HEK293 (cell line): Measurements from ENCODE around the gene ZFP36.

ENCODE experiments used
- KLF1 ChIP-seq: fragments of 450-650 bp; formaldehyde crosslinking; IDR thresholded peaks from 2 replicates; pipeline ENCODE4 v1.5.1; 2016; ENCODE audit warnings: missing biosample characterization, missing genetic modification characterization
- KLF8 ChIP-seq: fragments of 450-650 bp; formaldehyde crosslinking; IDR thresholded peaks from 2 replicates; pipeline ENCODE4 v1.5.1; 2016; ENCODE audit warnings: missing biosample characterization, missing genetic modification characterization
- OSR2 ChIP-seq: fragments of 450-650 bp; formaldehyde crosslinking; IDR thresholded peaks from 2 replicates; pipeline ENCODE4 v1.5.1; 2016; ENCODE audit warnings: missing biosample characterization, missing genetic modification characterization
- SP2 ChIP-seq: fragments of 450-650 bp; formaldehyde crosslinking; IDR thresholded peaks from 2 replicates; pipeline ENCODE4 v1.5.1; 2016; ENCODE audit warnings: missing biosample characterization, missing genetic modification characterization
- SP7 ChIP-seq: fragments of 450-650 bp; formaldehyde crosslinking; IDR thresholded peaks from 2 replicates; pipeline ENCODE4 v1.5.1; 2016; ENCODE audit warnings: missing biosample characterization, missing genetic modification characterization
- YY1 ChIP-seq: fragments of 450-650 bp; formaldehyde crosslinking; IDR thresholded peaks from 2 replicates; pipeline ENCODE4 v1.5.1; 2018; ENCODE audit warnings: missing biosample characterization, missing genetic modification characterization
- ZFP37 ChIP-seq: fragments of 450-650 bp; formaldehyde crosslinking; IDR thresholded peaks from 2 replicates; pipeline ENCODE4 v1.5.1; 2016; ENCODE audit warnings: missing biosample characterization, missing genetic modification characterization
- ZFP69B ChIP-seq: fragments of 450-650 bp; formaldehyde crosslinking; IDR thresholded peaks from 2 replicates; pipeline ENCODE4 v1.5.1; 2016; ENCODE audit warnings: missing biosample characterization, missing genetic modification characterization
- ZNF10 ChIP-seq: fragments of 450-650 bp; formaldehyde crosslinking; IDR thresholded peaks from 2 replicates; pipeline ENCODE4 v1.5.1; 2017; ENCODE audit warnings: missing biosample characterization, missing genetic modification characterization
- ZNF202 ChIP-seq: fragments of 450-650 bp; formaldehyde crosslinking; IDR thresholded peaks from 2 replicates; pipeline ENCODE4 v1.5.1; 2016; ENCODE audit warnings: missing biosample characterization, missing genetic modification characterization, borderline replicate concordance
- ZNF223 ChIP-seq: fragments of 450-650 bp; formaldehyde crosslinking; IDR thresholded peaks from 2 replicates; pipeline ENCODE4 v1.5.1; 2016; ENCODE audit warnings: missing biosample characterization, missing genetic modification characterization
- ZNF239 ChIP-seq: fragments of 450-650 bp; formaldehyde crosslinking; IDR thresholded peaks from 2 replicates; pipeline ENCODE4 v1.5.1; 2016; ENCODE audit warnings: missing biosample characterization, missing genetic modification characterization
- ZNF571 ChIP-seq: fragments of 450-650 bp; formaldehyde crosslinking; IDR thresholded peaks from 2 replicates; pipeline ENCODE4 v1.5.0; 2017; ENCODE audit warnings: missing biosample characterization, missing genetic modification characterization
- ZNF585B ChIP-seq: fragments of 450-650 bp; formaldehyde crosslinking; IDR thresholded peaks from 2 replicates; pipeline ENCODE4 v1.5.1; 2016; ENCODE audit warnings: missing biosample characterization, missing genetic modification characterization
- ZNF701 ChIP-seq: fragments of 450-650 bp; formaldehyde crosslinking; IDR thresholded peaks from 2 replicates; pipeline ENCODE4 v1.5.1; 2016; ENCODE audit warnings: missing biosample characterization, missing genetic modification characterization
- ZNF776 ChIP-seq: fragments of 450-650 bp; formaldehyde crosslinking; IDR thresholded peaks from 2 replicates; pipeline ENCODE4 v1.5.0; 2017; ENCODE audit warnings: missing biosample characterization, missing genetic modification characterization, borderline replicate concordance
- ZXDB ChIP-seq: fragments of 450-650 bp; formaldehyde crosslinking; IDR thresholded peaks from 2 replicates; pipeline ENCODE4 v1.5.1; 2016; ENCODE audit warnings: missing biosample characterization, missing genetic modification characterization
- TF ChIP-seq, protein P1 (sequence below): fragments of 450-650 bp; formaldehyde crosslinking; IDR thresholded peaks from 2 replicates; pipeline ENCODE4 v1.5.1; 2016; ENCODE audit warnings: missing biosample characterization, missing genetic modification characterization
- TF ChIP-seq, protein P2 (sequence below): fragments of 450-650 bp; formaldehyde crosslinking; IDR thresholded peaks from 2 replicates; pipeline ENCODE4 v1.5.0; 2017; ENCODE audit warnings: missing biosample characterization, missing genetic modification characterization, borderline replicate concordance
- TF ChIP-seq, protein P3 (sequence below): fragments of 450-650 bp; formaldehyde crosslinking; IDR thresholded peaks from 2 replicates; pipeline ENCODE4 v1.5.1; 2017; ENCODE audit warnings: missing biosample characterization, missing genetic modification characterization
- TF ChIP-seq, protein P4 (sequence below): fragments of 450-650 bp; formaldehyde crosslinking; IDR thresholded peaks from 2 replicates; pipeline ENCODE4 v1.5.1; 2016; ENCODE audit warnings: missing biosample characterization, missing genetic modification characterization
- TF ChIP-seq, protein P5 (sequence below): fragments of 450-650 bp; formaldehyde crosslinking; IDR thresholded peaks from 2 replicates; pipeline ENCODE4 v1.5.1; 2016; ENCODE audit warnings: missing biosample characterization, missing genetic modification characterization
- TF ChIP-seq, protein P6 (sequence below): fragments of 450-650 bp; formaldehyde crosslinking; IDR thresholded peaks from 2 replicates; pipeline ENCODE4 v1.5.1; 2016; ENCODE audit warnings: missing biosample characterization, missing genetic modification characterization
- TF ChIP-seq, protein P7 (sequence below): fragments of 450-650 bp; formaldehyde crosslinking; IDR thresholded peaks from 2 replicates; pipeline ENCODE4 v1.5.1; 2016; ENCODE audit warnings: missing biosample characterization, missing genetic modification characterization

Gene ZFP36

DNA sequence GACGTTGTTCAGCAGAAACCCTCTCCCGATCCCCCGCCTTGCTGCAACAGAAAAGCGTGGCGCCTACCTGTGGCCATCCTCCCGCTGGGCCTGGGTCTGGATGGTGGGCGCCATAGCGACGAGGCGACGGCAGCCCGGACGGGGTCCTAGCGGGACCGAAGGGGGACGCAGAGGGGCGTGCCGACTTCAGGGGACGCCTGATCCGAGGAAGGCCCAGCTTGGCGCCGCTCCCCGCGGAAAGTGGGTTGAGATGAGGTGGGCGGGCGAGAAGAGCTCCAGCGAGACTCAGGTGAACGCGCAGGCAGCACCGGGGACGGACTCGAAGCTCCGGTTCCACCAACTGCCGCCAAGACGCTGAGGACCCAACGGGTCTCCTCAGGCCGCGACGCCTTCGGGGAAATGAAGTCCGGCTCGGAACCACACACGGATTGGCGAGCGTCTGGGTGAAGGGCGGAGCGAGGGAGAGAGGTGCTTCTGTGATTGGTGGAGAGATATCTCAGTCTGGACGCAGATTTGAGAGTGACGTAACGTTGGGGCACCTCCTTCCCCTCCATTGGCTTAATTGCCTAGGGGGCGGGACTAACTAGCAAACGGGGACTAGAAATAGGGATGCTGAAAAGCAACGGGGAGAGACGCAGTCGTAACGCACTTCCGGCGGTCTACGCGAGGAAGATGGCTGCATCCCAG, 15.8 kb upstream of the ZFP36 start, which contains the start of the genes MED29 and PAF1 (continued):
- TF ChIP-seq, protein P1, sequence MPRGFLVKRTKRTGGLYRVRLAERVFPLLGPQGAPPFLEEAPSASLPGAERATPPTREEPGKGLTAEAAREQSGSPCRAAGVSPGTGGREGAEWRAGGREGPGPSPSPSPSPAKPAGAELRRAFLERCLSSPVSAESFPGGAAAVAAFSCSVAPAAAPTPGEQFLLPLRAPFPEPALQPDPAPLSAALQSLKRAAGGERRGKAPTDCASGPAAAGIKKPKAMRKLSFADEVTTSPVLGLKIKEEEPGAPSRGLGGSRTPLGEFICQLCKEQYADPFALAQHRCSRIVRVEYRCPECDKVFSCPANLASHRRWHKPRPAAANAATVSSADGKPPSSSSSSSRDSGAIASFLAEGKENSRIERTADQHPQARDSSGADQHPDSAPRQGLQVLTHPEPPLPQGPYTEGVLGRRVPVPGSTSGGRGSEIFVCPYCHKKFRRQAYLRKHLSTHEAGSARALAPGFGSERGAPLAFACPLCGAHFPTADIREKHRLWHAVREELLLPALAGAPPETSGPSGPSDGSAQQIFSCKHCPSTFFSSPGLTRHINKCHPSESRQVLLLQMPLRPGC (tag by site-specific recombination): peak; percentile 88; the same call in 1 of the 2 replicates
- no peak for TF ChIP-seq ZNF585B
- TF ChIP-seq ZFP37 (tag by site-specific recombination): peak; percentile 98
- peak; percentile 96 for TF ChIP-seq KLF8 (tag by site-specific recombination)
- TF ChIP-seq, protein P2, sequence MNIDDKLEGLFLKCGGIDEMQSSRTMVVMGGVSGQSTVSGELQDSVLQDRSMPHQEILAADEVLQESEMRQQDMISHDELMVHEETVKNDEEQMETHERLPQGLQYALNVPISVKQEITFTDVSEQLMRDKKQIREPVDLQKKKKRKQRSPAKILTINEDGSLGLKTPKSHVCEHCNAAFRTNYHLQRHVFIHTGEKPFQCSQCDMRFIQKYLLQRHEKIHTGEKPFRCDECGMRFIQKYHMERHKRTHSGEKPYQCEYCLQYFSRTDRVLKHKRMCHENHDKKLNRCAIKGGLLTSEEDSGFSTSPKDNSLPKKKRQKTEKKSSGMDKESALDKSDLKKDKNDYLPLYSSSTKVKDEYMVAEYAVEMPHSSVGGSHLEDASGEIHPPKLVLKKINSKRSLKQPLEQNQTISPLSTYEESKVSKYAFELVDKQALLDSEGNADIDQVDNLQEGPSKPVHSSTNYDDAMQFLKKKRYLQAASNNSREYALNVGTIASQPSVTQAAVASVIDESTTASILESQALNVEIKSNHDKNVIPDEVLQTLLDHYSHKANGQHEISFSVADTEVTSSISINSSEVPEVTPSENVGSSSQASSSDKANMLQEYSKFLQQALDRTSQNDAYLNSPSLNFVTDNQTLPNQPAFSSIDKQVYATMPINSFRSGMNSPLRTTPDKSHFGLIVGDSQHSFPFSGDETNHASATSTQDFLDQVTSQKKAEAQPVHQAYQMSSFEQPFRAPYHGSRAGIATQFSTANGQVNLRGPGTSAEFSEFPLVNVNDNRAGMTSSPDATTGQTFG (tag by site-specific recombination): peak; percentile 94
- TF ChIP-seq, protein P3, sequence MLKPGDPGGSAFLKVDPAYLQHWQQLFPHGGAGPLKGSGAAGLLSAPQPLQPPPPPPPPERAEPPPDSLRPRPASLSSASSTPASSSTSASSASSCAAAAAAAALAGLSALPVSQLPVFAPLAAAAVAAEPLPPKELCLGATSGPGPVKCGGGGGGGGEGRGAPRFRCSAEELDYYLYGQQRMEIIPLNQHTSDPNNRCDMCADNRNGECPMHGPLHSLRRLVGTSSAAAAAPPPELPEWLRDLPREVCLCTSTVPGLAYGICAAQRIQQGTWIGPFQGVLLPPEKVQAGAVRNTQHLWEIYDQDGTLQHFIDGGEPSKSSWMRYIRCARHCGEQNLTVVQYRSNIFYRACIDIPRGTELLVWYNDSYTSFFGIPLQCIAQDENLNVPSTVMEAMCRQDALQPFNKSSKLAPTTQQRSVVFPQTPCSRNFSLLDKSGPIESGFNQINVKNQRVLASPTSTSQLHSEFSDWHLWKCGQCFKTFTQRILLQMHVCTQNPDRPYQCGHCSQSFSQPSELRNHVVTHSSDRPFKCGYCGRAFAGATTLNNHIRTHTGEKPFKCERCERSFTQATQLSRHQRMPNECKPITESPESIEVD: no peak; the same call in 1 of the 2 replicates
- peak; percentile 92 for TF ChIP-seq ZFP69B (tag by site-specific recombination)
- TF ChIP-seq ZNF202 (tag by site-specific recombination): no peak
- TF ChIP-seq OSR2 (tag by site-specific recombination): no peak
- peak; percentile 92 for TF ChIP-seq ZNF10 (tag by site-specific recombination)
- peak; percentile 96 for TF ChIP-seq SP7 (tag by site-specific recombination)
- TF ChIP-seq, protein P4, sequence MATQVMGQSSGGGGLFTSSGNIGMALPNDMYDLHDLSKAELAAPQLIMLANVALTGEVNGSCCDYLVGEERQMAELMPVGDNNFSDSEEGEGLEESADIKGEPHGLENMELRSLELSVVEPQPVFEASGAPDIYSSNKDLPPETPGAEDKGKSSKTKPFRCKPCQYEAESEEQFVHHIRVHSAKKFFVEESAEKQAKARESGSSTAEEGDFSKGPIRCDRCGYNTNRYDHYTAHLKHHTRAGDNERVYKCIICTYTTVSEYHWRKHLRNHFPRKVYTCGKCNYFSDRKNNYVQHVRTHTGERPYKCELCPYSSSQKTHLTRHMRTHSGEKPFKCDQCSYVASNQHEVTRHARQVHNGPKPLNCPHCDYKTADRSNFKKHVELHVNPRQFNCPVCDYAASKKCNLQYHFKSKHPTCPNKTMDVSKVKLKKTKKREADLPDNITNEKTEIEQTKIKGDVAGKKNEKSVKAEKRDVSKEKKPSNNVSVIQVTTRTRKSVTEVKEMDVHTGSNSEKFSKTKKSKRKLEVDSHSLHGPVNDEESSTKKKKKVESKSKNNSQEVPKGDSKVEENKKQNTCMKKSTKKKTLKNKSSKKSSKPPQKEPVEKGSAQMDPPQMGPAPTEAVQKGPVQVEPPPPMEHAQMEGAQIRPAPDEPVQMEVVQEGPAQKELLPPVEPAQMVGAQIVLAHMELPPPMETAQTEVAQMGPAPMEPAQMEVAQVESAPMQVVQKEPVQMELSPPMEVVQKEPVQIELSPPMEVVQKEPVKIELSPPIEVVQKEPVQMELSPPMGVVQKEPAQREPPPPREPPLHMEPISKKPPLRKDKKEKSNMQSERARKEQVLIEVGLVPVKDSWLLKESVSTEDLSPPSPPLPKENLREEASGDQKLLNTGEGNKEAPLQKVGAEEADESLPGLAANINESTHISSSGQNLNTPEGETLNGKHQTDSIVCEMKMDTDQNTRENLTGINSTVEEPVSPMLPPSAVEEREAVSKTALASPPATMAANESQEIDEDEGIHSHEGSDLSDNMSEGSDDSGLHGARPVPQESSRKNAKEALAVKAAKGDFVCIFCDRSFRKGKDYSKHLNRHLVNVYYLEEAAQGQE (tag by site-specific recombination): peak; percentile 73; the same call in 1 of the 2 replicates
- TF ChIP-seq, protein P5, sequence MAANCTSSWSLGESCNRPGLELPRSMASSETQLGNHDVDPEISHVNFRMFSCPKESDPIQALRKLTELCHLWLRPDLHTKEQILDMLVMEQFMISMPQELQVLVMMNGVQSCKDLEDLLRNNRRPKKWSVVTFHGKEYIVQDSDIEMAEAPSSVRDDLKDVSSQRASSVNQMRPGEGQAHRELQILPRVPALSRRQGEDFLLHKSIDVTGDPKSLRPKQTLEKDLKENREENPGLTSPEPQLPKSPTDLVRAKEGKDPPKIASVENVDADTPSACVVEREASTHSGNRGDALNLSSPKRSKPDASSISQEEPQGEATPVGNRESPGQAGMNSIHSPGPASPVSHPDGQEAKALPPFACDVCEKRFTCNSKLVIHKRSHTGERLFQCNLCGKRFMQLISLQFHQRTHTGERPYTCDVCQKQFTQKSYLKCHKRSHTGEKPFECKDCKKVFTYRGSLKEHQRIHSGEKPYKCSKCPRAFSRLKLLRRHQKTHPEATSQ (tag by site-specific recombination): peak; percentile 98
- TF ChIP-seq, protein P6, sequence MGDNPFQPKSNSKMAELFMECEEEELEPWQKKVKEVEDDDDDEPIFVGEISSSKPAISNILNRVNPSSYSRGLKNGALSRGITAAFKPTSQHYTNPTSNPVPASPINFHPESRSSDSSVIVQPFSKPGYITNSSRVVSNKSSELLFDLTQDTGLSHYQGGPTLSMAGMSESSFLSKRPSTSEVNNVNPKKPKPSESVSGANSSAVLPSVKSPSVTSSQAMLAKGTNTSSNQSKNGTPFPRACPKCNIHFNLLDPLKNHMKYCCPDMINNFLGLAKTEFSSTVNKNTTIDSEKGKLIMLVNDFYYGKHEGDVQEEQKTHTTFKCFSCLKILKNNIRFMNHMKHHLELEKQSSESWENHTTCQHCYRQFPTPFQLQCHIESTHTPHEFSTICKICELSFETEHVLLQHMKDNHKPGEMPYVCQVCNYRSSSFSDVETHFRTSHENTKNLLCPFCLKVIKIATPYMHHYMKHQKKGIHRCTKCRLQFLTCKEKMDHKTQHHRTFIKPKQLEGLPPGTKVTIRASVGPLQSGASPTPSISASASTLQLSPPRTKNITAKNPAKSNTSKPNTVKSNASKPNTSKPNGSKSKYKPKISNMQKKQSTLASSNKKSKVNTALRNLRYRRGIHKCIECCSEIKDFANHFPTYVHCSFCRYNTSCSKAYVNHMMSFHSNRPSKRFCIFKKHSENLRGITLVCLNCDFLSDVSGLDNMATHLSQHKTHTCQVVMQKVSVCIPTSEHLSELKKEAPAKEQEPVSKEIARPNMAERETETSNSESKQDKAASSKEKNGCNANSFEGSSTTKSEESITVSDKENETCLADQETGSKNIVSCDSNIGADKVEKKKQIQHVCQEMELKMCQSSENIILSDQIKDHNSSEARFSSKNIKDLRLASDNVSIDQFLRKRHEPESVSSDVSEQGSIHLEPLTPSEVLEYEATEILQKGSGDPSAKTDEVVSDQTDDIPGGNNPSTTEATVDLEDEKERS (tag by site-specific recombination): peak; percentile 80
- no peak for TF ChIP-seq ZNF571 (tag by site-specific recombination)
- TF ChIP-seq, protein P7, sequence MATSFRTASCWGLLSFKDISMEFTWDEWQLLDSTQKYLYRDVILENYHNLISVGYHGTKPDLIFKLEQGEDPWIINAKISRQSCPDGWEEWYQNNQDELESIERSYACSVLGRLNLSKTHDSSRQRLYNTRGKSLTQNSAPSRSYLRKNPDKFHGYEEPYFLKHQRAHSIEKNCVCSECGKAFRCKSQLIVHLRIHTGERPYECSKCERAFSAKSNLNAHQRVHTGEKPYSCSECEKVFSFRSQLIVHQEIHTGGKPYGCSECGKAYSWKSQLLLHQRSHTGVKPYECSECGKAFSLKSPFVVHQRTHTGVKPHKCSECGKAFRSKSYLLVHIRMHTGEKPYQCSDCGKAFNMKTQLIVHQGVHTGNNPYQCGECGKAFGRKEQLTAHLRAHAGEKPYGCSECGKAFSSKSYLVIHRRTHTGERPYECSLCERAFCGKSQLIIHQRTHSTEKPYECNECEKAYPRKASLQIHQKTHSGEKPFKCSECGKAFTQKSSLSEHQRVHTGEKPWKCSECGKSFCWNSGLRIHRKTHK (tag by site-specific recombination): no peak
- peak; percentile 99 for TF ChIP-seq YY1 (tag by site-specific recombination)
- TF ChIP-seq ZNF776 (tag by site-specific recombination): no peak
- TF ChIP-seq ZNF239 (tag by site-specific recombination): peak; percentile 91
- TF ChIP-seq ZNF223: peak; percentile 14; the same call in 1 of the 2 replicates
- peak; percentile 98 for TF ChIP-seq ZXDB (tag by site-specific recombination)
- TF ChIP-seq SP2 (tag by site-specific recombination): peak; percentile 100
- TF ChIP-seq ZNF701 (tag by site-specific recombination): no peak
- peak; percentile 88 for TF ChIP-seq KLF1 (tag by site-specific recombination)
